H54 (cell line): ENCODE data around the gene WEE1.

Experiments
- DNase-seq: peaks from one replicate; pipeline ENCODE4 v3.0.0; 2011; ENCODE audit warnings: low spot score, mixed read lengths; ENCODE audit not compliant: insufficient read length
- FAIRE-seq: peaks from 3 replicates; lab custom pipeline; 2011; peaks lifted over from hg19 to GRCh38; lab: Jason Lieb, UNC
- POLR2A ChIP-seq: IDR thresholded peaks from 2 replicates; pipeline ENCODE4 v1.6.1; 2011; ENCODE audit warnings: low read depth, mild to moderate bottlenecking, low read length

Gene WEE1

GRCh38 chr11:9550191-9550628 lies 23.3 kb upstream of the WEE1 start:
- FAIRE-seq (no peak), DNase-seq (no peak)
- no peak for TF ChIP-seq POLR2A

GRCh38 chr11:9561279-9561982 lies 12.0 kb upstream of the WEE1 start:
- TF ChIP-seq POLR2A, result no peak
- FAIRE-seq, result no peak
- DNase-seq, result no peak

GRCh38 chr11:9562716-9563115 lies 10.8 kb upstream of the WEE1 start:
- no peak for FAIRE-seq
- TF ChIP-seq POLR2A, result no peak
- no peak for DNase-seq

- FAIRE-seq (no peak), DNase-seq (no peak)
- no peak for TF ChIP-seq POLR2A
These were observed 10.2 kb upstream of the WEE1 start for GRCh38 chr11:9563196-9563730.

GRCh38 chr11:9565822-9566560 lies 7.5 kb upstream of the WEE1 start:
- FAIRE-seq (peak; percentile 99), DNase-seq (peak; percentile 82)
- TF ChIP-seq POLR2A, result no peak

- DNase-seq, result no peak
- TF ChIP-seq POLR2A, result no peak
These were observed 6.9 kb upstream of the WEE1 start for GRCh38 chr11:9566561-9567063.

GRCh38 chr11:9567401-9567800 lies 6.1 kb upstream of the WEE1 start:
- DNase-seq, result no peak
- TF ChIP-seq POLR2A, result no peak
- FAIRE-seq, result no peak

More at GRCh38 chr11:9566561-9567063, 6.9 kb upstream of the WEE1 start:
- FAIRE-seq, result no peak

GRCh38 chr11:9568161-9568853 lies 5.2 kb upstream of the WEE1 start:
- no peak for FAIRE-seq
- no peak for DNase-seq
- no peak for TF ChIP-seq POLR2A

GRCh38 chr11:9568854-9569587 lies 4.4 kb upstream of the WEE1 start:
- DNase-seq (peak; percentile 38), FAIRE-seq (peak; percentile 27)

GRCh38 chr11:9569588-9570164 lies 3.8 kb upstream of the WEE1 start:
- no peak for DNase-seq
- no peak for TF ChIP-seq POLR2A
- no peak for FAIRE-seq

More at GRCh38 chr11:9568854-9569587, 4.4 kb upstream of the WEE1 start:
- TF ChIP-seq POLR2A, result no peak

- no peak for FAIRE-seq
- no peak for DNase-seq
- TF ChIP-seq POLR2A, result no peak
These were observed 3.0 kb upstream of the WEE1 start for GRCh38 chr11:9570313-9571025.
